IPS DF 4.7 (cell line): ENCODE measurements around the gene DNM3.
A peak's percentile ranks its signal among the peaks of the same experiment; 100 is the strongest.
"Not testable (repeated sequence)": the region's sequence is repeated elsewhere in the genome, so short reads cannot be mapped to it uniquely, and the experiment has no call there.

Experiments
- DNase-seq: peaks from one replicate; pipeline ENCODE4 v3.0.0-alpha.2; 2013; ENCODE audit warnings: low spot score; ENCODE audit errors: extremely low read depth

DNM3 gene

DNA sequence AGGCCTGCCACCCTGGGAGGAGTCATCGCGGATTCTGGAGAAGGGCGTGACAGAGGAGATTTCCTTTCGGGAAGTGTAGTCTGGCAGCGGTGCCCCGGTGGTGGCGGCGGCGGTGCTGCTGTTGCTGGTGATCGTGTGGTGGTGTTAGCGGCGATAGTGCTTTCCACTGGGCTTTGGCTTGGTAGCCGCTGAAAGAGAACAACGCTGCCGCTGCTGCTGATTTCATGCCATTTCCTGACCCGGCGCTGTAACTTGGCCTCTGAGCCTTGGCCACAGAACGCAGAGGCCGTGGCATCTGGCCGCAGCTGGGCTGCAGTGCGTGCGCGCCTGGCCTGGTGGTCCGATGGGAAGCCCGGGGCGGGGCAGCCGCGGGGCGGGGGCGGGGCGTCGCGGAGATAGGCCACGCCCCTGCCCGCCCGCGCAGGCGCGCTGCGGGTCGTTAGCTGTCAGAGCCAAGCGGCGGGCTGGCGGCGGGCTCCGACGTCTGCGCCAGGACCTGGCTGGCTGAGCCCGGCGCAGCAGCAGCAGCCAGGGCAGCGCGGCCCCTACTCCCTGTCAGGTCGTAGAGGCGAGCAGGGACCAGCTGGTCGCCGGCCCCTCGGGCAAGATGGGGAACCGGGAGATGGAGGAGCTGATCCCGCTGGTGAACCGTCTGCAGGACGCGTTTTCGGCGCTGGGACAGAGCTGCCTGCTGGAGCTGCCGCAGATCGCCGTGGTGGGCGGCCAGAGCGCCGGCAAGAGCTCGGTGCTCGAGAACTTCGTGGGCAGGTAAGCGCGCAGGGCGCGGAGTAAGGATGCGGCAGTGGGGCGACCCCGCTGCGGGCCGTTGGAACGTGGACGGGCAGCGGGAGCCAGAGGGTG is at the start of gene DNM3:
Gene DNM3, plus strand, starts transcription at position 449 of the 861 bp plus-strand sequence. Its CDS starts 159 bp downstream, at position 608.
- no peak for DNase-seq

DNA sequence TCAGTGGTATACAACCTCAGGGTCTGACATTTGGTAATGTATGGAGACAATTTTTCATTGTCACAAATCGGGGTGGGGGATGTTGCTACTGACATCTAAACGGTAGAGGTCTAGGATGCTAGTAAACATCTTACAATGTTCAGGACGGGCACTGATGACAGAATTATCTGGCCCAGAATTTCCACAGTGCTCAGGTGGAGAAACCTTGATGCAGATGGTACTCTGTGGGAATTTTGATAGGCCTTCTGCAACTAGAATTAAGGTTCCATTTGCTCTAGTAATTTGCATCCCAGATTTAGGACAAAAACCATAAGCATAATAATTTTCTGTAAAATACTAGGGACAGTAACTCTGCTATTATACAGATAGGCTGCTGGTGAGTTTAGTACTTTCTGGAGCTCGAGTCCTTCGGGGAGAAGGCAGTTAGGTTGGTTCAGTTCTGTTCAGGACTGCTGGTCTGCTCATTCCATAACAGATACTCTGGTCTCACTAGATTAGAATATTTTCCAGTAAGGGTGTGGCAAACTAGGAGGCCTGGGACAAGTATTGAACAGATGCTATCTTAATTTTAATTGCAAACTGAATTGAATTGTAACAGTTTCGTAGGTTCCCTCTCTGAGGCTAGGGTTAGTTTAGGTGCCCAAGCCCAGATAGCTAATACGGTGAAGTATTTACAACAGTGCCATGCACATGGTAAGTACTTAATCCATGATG is 48.5 kb upstream of the DNM3 start:
- no peak for DNase-seq

DNA sequence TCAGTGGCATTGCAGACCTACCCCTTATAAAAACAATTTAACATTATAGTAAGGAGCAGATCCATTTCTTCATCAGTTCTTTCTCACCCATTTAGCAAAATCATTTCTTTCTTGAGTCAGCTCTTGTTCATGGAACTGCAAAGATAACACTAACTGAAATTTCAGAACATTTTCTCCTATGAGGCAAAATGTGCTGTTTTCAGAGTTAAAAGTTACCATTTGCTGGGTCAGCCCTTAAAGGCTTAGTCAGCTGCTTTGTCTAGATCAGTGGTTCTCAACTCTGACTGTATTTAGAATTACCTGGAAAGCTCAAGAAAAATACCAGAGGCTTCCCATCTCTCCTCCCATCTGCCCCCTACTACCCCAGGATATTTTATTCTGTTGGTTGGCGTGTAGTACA is 47.7 kb upstream of the DNM3 start:
- DNase-seq: no peak

DNA sequence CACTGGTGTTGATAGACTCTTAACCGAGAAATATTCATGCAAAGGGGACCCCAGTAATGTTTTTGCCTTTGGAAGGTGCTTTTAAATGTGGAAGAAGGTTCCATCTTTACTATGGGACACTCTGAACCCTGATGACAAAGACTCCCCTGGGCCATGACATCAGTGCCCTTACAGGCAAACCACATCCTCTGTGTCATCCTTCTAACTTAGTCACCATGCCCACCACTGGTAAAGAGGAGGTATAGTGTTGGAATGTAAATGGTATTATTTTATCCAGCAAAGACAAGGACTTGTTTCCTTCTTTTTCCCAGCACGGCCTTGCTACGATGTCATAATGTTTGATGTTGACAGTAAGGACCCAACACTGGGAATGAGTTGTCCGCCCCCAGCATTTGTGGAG is 47.2 kb upstream of the DNM3 start:
- no peak for DNase-seq

DNA sequence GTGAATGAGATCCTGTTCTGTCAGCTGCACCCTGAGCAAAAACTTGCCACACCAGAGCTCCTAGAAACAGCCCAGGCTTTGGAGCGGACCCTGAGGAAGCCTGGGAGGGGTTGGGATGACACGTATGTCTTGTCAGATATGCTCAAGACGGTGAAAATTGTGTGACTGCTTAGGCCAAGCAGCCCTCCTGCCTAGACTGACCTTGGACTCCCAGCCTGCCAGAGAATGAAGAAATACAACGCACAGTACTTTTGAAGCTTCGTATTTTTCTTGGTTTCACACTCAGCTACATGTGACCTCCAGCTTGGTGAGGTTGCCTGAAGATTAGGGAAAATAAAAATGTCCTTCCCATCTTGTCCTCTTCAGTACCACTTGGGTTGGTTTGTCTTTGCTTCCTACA is 44.7 kb upstream of the DNM3 start:
- DNase-seq: no peak

DNA sequence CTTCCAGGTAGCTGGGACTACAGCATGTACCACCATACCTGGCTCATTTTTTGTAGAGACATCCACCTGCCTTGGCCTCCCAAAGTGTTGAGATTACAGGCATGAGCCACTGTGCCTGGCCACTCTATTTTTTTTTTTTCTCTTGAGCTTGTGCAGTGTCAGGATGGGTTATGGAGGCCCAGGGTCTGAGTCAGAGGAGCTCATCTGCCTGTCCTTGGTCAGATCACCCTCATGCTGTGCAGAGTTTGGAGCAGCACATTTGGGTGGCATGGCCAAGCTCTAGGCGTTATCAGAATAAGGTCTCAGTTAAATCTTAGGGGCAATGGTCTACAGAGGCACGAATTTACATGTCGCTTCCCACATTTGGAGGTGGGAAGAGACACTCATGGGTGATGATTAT is 43.0 kb upstream of the DNM3 start:
- DNase-seq: no peak

DNA sequence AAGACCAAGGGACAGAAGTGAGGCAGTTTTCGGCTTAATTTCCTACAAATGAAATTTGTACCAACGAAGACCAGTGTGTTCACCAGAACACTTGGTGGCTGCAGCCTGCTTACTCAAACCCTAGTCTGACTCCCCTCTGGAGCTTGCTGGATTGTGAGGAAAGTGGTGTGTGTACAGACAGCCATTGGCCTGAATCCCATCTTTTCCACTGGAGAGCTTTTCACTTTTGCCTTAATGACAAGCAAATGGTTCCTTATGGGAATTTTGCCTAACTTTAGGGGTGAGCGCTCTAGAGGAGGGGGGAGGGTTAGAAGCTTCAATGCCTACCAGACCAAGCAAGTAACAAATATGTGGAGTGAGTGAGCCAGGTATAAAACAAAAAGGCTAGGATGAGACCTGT is 42.5 kb upstream of the DNM3 start:
- no peak for DNase-seq

DNA sequence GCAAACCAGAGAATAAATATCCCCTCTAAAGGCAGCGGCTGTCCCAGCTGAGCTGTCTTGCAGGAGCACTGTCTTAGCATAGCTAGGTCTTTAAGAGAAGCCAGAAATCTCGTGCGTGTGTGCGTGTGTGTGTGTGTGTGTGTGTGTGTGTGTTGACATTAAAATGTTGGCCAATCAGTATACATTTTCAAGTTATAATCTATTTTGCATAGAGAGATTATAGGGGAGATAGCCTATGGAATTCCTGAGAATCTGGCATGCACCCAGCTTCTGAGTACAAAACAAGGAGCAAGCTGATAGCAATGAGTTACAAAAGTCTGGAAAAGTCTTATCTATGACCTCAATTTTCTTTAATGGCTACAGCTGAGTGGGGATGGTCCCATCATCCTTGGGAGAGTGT is 42.1 kb upstream of the DNM3 start:
- DNase-seq: no peak

DNA sequence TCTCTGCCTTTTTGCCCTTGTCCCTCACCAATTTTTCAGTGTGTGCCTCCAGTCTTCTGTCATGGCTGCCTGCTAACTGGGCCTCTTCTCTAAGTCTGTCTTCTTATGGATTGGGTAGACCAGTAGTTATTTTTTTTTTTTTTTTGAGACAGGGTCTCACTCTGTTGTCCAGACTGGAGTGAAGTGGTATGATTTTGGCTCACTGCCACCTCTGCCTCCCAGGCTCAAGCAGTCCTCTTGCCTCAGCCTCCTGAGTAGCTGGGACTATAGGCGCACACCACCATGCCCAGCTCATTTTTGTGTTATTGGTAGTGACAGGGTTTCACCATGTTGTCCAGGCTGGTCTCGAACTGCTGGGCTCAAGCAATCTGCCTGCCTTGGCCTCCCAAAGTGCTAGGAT is 41.6 kb upstream of the DNM3 start:
- not testable (repeated sequence) for DNase-seq

DNA sequence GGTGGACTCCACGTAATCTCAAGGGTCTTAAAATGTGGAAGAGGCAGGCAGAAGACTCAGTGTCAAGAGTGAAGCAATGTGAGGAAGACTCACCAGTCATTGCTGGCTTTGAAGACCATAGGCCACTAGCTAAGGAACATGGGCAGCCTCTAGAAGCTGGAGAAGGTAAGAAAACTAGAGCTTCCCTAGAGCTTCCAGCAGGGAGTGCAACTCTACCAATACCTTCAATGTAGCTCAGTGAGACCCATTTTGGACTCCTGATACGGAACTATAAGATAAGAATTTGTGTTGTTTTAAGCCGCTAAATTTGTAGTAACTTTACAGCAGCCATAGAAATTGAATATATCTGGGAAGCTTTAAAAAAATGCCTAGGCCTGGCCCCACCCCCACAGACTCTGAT is 41.0 kb upstream of the DNM3 start:
- DNase-seq: no peak

DNA sequence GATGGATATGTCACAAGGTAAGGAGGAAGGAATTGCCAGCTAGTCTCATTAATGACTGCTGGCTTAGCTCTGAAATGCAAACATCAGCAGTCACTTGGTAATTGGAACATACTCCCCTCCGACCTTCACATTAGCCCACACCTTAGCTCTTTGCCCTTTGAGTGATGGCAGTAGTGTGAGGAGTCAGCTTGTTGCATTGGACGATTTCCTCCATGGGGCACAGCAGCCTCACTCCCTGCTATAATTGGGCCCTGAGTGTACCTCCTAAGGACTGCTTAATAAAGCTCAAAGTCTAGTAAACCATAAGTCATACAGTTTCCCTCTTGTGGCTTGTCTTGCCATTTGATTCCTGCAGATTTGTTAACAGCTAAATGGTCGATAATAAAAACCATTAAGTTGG is 40.4 kb upstream of the DNM3 start:
- no peak for DNase-seq

DNA sequence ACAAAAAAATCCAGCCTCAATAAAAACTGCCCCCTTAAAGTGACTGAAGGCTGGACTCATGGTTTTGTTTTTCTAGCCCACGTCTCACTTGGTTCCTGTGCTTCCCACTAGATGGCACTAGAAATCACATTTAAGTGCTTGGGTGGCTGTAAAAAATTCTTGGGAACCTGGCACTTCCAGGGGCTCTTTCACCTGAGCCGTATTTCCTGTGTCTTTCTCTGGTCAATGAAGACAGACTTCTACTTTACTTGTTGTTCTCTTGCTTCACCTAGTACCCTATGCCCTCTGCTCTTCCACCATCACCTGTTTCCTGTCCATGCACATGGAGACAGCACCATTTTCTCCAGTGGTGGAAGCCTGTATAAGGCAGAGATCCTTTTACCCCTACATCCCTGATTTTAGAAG is 39.8 kb upstream of the DNM3 start:
- DNase-seq: peak; percentile 71

DNA sequence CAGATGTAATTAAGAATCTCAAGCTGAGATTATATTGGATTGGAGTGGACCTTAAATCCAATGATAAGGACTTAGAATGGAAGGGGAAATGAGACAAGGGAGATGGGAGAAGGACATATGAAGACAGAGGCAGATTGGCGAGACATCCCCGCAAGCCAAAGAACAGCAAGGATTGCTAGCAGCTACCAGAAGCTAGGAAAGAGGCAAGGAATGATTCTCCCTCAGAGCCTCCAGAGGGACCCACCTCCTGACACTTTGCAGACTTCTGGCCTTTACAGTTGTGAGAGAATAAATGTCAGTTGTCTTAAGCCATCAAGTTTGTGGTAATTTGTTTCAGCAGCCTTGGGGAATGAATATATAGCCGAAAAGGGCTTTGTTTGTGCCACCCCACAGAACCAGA is 39.1 kb upstream of the DNM3 start:
- no peak for DNase-seq

DNA sequence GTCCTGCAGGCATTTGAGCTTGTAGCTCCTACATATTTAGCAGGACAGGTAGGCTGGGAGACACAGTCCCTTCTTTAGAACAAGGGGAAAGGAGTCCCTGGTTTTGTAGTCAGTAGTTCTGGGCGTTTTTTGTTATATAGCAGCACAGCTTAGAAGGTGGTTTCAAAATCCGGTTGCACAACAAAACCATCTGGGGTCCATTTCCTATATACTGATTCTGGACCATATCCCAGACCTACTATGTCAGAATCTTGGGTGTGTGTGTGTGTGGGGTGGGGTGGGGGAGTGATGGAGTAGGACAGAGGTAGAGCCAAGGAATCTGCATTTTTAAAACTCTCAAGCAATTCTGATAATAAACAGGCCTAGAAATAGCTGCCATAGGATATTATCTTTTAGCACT is 38.3 kb upstream of the DNM3 start:
- no peak for DNase-seq

DNA sequence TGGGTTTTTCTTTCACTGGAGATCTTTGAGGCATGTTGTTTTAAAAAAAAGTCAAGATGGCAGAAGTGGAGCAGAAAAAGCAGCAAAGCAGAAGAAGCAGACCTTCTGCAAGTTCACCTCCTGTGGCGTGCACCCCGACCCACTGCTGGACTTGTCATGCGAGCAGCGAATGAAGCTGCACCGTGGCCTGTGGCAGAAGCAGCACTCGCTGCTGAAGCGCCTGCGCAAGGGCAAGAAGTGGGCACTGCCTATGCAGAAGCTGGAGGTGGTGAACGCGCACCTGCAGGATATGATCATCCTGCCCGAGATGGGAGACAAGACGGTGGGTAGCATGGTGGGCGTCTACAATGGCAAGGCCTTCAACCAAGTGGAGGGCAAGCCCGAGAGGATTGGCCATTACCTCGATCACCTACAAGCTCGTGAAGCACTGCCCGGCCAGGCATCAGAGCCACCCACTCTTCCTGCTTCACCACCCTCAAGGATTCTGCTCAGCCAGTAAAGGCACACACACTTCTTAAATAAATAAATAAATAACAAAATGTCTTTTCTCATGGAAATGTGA is 37.8 kb upstream of the DNM3 start:
- DNase-seq: no peak

DNA sequence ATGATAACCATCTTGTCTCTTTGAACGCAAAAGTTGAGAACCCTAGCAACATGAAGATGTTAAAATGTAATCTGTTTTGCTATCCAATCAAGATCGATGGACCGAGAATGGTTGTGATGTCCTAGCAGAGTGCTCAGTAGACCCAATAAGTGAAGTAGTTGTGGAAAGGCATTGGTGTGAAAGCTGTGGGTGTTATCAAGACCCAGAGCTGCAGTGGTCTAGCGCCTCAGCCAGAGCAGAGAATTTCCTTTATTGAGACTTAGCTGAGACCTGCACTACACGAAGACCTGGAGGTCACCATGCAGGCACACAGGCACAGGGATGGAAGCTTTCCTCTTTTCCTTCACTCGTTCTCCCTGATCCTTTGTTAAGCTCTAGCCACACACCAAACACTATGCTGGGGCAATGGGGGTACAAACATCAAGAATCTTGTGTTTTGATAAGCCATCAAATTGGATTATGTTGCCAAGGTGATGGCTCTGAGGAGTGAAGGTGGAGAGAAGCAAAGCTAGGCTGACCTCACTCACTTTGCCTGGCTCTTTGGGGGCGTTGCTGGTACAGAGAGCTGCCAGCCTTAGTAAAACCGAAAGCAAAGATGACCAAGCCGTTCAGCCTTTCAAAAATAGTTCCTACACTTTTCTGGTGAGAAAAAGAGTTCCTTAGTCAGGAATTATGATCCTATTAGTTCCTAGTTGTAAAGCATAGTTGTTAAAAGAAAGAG is 35.7 kb upstream of the DNM3 start:
- DNase-seq: no peak

DNA sequence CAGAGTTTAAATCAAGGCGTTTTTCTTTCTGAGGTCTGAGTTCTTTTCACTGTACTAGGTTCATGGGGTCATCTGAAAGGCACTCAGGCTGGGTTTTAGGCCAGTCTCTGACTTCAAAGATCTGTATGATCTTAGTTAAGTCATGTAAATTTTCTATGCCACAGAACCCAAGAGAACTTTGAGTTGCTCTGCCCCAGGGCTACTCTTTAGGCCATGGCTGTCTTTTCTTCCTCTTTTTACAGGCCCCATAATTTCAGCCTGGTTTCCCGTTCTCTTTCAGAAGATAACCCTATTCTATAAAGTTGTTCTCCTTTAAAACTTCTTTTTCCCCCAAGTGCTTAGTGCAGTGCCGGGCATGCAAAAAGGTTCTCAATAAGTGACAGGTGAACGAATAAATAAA is 33.7 kb upstream of the DNM3 start:
- no peak for DNase-seq

DNA sequence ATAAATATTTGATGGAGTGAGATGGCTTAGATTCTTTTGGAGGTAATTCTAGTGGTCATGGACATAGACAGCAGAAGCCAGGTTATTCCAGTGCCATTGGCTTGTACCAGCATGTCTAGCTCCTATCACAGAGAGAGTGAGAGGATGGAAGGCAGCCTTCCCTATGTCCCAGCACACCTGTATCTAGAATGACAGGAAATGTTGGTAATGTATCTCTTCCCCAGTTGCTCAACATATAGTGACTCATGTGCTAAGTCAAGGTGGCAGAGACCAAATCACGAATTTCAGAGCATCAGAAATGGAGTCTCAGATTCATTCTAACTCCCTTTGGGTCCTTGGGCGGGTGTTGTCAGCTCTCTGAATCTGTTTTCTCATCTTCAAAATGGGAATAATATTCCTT is 31.5 kb upstream of the DNM3 start:
- no peak for DNase-seq

DNA sequence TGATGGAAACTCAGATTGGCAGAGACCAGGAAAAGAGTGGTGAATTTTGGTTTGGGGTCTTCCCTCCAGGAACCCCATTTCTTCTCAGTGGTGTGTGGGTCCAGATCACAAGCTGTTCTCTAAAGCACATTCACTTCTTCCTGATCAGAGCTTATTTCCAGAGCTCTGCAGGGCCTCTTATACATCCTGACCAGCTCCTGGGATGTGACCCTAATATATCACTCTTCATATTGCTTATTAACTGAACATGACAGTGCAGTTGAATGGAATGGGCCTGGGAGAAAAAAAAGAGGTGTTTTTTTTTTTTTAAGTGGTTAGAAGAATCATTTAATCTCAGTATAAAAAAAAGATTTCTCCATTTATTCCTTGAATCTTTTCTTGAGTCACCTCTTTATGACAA is 29.6 kb upstream of the DNM3 start:
- no peak for DNase-seq

DNA sequence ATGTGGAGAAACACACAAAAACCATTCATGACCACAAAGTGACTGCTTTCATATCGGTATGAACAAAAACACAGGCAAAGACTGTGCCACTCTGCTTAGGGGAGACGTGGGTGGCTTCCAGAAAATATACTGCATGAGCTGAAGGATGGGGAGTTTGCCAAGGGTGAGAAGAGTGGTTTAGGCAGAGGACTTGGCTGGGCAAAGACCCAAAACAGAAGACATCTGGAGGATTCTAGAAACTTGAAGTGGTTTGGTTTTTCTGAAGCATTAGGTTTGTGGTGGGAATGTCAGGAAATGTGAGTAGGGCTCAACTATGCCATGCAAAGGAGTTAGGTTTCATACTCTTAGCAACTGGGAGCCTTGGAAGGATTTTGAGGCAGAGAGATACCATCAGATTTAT is 26.6 kb upstream of the DNM3 start:
- DNase-seq: no peak

DNA sequence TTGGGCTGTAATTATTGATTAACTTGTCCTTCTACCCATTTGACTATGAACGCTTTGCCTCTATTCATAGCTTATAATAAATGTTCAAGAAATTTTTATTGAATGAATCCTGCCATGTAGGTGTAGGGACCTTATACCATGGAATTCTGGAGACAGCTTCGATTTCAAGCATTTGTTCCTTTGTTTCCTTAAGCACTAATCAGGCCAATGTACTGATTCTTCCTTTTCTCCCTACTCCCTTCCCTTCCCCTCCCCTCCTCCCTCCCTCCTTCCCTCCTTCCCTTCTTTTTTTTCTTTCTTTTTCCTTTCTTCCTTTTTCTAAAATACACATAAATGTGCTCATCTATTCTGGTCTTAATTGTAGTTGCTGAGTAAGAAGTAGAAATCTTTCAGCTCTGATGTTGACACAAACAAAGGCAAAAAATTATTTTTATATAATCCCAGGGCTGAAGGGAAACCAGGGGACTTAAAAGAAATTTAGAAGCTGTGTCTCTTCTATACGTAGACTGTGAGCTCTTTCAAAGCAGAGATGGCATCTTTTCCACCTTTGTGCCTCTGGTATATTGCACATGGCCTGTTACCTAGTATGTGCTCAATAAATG is 24.9 kb upstream of the DNM3 start:
- no peak for DNase-seq
